Lung microvascular endothelial cell (primary cell): ENCODE measurements around the gene LNPK. TPM values are rescaled to one million over a fixed set of nuclear protein-coding genes. Genes with fewer than 3 reads are reported as not detected.
"Not testable (repeated sequence)": the region's sequence is repeated elsewhere in the genome, so short reads cannot be mapped to it uniquely, and the experiment has no call there.

Source experiments
- DNase-seq, 2 donors: peaks; one replicate each; pipeline versions ENCODE4 v3.0.0 to v3.0.0-alpha.2; 2010; ENCODE audit warnings: low read depth in 2 of 2
- total RNA-seq: library from RNA; depleted of rRNA; stranded (reverse); fragments of >200 nt; gene quantifications from 2 replicates; pipeline ENCODE4 v1.2.1, GENCODE V29; 2014

The LNPK gene, protein sequence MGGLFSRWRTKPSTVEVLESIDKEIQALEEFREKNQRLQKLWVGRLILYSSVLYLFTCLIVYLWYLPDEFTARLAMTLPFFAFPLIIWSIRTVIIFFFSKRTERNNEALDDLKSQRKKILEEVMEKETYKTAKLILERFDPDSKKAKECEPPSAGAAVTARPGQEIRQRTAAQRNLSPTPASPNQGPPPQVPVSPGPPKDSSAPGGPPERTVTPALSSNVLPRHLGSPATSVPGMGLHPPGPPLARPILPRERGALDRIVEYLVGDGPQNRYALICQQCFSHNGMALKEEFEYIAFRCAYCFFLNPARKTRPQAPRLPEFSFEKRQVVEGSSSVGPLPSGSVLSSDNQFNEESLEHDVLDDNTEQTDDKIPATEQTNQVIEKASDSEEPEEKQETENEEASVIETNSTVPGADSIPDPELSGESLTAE
- 5.2 and 5.8 TPM in 2 replicates for total RNA-seq

- DNase-seq, result peak; percentile 90 to 91
Measured at GRCh38 chr2:176001916-176002687, at the start of gene LNPK. Gene LNPK (minus strand): TSS chr2:176002267. CDS start chr2:175995584, 6,683 bp downstream.

- DNase-seq, result no peak
Measured at GRCh38 chr2:176039375-176039774, 37.3 kb upstream of the LNPK start.

DNA sequence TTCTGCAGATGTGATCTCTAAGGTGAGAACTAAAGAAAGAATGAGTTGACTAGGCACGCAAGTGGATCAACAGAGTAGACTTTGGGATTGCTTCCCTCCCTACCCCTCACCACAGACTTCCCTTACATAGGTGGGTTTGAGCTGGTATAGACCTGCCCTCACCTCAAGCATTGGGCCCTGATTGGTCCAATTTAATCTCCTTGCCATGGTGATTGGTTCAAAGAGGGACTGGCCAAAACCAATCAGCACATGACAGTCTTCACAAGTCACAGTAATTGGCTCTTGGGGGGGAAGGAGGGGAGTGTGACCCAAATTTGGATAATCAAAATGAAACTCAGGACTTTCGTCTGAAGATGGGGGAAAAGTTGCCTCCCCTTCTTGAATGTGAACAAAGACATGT is 36.6 kb upstream of the LNPK start:
- no peak for DNase-seq

DNA sequence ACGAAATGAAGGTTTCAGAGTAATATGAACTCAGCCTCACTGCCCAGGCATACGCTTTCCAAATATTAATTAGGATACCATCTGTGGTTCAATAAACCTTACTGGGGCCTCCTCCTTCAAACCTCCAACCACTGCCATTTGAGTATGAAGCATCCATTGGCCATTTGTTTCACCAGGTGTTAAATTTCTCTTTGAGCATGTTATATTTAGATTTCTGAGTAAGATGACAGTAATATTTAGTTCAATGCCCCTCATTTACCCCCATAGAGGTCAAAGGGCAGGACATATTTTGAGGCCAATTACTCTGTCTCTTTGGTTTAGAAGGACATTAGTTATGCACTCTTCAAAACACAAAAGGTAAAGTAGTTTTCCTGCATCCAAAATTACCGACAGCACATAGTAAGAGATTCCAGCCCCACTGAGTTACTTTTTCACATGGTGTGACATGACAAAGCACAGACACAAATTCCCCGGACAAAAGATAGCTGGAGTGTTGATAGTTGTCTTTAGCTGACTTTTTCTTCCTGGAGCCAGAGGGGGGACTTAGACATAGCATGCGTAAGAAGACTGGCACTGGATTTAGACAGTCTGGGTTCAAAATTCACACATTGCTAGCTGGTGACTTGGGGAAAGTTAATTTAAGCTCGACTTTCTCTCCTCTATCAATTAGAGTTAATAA is 33.1 kb upstream of the LNPK start:
- no peak for DNase-seq

- DNase-seq, result no peak
Measured at GRCh38 chr2:176027806-176028205, 25.7 kb upstream of the LNPK start.

- DNase-seq, result peak in 1 of 2 donors; percentile 1
Measured at GRCh38 chr2:176025932-176026331, 23.9 kb upstream of the LNPK start.

- no peak for DNase-seq
Measured at GRCh38 chr2:176024083-176024482, 22.0 kb upstream of the LNPK start.

GRCh38 chr2:176022048-176022447 is 20.0 kb upstream of the LNPK start:
- DNase-seq, result no peak

DNA sequence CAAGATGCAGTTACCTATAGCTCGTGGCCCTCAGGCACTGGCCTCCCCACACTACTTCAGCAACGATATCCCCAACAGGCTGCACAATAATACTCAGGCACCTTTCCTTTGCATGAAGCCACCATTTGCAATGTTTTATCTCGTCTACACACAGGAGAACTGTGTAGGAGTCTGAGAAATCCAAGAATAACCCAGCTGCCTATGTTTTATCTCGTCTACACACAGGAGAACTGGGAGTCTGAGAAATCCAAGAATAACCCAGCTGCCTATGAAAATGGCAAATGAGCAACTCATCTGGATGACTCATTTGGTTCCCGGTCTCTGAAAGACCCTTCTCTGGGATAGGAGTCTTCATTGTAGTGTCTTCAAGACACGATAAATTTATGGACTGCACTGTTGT is 18.3 kb upstream of the LNPK start:
- DNase-seq, result no peak

- no peak for DNase-seq
Measured at GRCh38 chr2:176018708-176019107, 16.6 kb upstream of the LNPK start.

DNA sequence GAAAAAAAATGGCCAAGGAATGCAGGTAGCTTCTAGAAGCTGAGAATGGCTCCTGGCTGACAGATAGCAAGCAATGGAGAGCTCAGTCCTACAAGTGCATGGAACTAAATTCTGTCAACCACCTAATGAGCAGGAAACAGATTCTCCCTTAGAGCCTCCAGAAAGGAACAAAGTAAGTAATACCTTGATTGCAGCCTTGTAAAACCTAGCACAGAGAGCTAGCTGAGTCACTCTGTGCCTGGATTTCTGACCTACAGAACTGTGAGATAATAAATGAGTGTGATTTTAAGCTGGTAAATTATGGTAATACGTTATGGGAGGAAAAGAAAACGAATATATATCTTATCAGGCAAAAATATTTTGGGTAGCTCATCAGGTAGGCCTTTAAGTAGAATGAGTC is 7.4 kb upstream of the LNPK start:
- DNase-seq, result no peak

DNA sequence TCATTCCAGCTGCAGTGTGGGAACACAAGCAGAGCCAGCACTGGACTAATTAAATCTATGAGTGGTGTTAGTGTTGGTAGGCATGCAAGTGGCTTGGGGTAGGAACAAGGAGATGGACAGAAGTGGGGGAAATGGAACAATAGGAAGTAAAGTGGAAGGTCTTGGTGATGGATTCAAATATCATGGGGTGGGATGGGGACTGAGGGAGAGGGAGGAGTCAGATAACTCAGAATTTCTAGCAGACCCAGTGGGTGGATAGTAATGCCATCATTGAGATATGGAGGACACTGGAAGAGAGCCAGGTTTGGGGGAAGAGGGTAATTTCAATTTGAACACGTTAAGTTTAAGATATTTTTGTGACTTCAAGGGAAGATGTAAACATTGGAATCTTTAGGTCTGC is 2.9 kb upstream of the LNPK start:
- no peak for DNase-seq

GRCh38 chr2:176003958-176004357 is 1.9 kb upstream of the LNPK start:
- DNase-seq, result no peak

GRCh38 chr2:176002688-176003210 is 682 bp upstream of the LNPK start:
- DNase-seq, result peak in 1 of 2 donors; percentile 17

DNA sequence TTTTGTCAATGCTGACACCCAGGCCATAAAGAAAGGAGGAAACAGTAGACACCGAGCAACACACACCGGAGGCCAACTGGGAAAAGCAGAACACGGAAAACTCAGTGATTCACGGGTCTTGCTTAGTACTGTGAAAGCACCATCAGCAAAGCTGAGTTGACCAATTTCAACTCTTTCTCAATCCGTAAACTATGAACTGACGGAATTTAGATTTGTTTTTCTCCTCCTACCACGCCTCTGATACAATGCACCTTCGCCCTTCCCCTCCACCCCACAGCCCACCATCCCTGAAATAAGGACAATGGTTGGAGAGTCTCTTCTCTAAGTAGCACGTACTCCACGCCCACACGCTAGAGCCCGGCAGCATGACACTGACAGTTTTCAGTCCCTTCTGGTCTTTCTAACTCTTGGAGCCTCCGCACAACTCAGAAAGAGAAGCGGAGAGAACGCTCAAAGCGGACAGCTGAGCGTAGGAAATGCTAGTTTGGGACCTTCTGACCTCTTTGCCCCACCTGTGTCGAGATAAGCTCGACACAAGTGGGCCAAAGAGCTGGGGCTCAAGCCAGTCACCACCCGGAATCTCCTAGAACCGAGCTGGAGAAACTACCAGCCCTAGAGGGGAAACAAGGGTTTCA is 669 bp downstream of the LNPK start:
- DNase-seq, result peak; percentile 50 to 54

DNA sequence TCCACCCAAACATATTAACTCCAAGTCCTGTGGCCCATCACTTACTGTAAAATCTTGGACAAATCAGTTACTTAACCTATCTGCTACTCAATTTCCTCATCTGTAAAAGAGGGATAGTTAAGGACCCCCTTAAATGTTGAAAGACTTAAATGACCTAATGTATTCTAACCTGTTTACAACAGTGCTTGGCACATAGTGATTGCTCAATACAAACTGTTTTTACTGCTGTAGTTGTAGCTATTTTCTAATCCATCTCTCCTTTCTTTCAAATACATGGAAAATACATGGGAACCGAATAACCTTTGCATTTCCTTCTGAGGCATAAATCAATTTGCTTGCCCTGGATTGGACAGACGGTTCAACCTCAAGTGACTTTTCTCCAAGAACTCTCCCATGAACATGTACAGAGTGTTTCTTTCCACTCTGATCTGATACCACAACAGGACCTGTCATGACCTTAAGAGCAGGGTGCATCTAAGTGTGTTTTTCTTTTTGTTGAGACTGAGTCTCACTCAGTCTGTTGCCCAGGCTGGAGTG is 2.7 kb downstream of the LNPK start:
- DNase-seq, result no peak

GRCh38 chr2:175990099-175990498 is 12.0 kb downstream of the LNPK start:
- DNase-seq, result no peak

DNA sequence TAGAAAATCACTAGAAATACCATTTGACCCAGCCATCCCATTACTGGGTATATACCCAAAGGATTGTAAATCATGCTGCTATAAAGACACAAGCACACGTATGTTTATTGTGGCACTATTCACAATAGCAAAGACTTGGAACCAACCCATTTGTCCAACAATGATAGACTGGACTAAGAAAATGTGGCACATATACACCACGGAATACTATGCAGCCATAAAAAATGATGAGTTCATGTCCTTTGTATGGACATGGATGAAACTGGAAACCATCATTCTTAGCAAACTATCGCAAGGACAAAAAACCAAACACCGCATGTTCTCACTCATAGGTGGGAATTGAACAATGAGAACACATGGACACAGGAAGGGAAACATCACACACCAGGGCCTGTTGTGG is 14.9 kb downstream of the LNPK start:
- DNase-seq, result not testable (repeated sequence)

- DNase-seq, result no peak
Measured at GRCh38 chr2:175984846-175985245, 17.2 kb downstream of the LNPK start.

- no peak for DNase-seq
Measured at GRCh38 chr2:175981551-175981950, 20.5 kb downstream of the LNPK start.
